ENCODE data around the gene MED27. TPM values are rescaled to one million over a fixed set of nuclear protein-coding genes. Genes with fewer than 3 reads are reported as not detected.

Gene MED27
- total and polyA plus RNA-seq, 2 experiments from 2014 or later, result 21.4 to 41.1 TPM

DNA sequence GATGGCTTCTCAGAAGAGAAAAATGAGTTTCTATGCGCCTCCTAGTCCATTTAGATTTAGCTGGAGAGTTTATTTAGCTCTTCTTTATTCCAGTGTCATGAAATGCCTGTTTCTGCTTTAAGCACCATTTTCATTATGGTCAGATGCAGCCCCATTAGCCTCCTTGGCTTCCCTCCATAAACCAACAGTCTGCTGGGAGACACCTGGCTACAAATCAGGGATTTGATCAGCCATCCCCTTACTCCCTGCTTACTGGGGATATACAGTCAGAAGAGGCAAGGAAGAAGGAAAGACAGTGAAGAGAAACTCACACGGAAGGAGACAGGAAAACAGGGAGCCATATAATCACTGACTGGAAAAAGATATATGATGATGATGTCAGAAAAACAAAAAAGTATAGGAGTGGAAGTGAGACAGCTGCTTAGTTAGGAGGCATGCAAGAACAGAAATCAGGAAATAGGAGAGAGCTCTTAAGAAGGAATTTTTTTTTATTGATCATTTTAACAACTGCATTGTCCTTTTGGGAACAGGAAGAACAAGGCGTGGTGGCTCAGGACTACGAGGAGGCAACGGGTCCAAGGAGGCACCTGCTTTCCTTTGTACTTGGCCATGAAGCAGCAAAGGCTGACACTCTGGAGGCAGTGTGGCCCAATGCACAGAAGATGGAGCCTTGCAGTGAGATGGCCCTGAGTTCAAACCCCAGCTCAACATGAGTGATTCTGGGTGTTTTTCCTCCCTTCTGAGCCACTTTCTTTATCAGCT lies 56.1 kb downstream of the MED27 start:
- H3K4me1 ChIP-seq (ENCODE audit: insufficient read depth), result peaks cover 14% of the 10 kb centered on the region
- TF ChIP-seq EZH2phosphoT487 (IDR thresholded peaks at IDR 0.05; ENCODE audit: insufficient read depth, low read depth), result no peak
- no peak for TF ChIP-seq EZH2 (IDR thresholded peaks at IDR 0.05; ENCODE audit: insufficient read depth, poor library complexity, severe bottlenecking)
- no peaks in the 10 kb centered on the region for H3K9me3 ChIP-seq (ENCODE audit: low read depth)
- H3K27me3 ChIP-seq (replicated peaks; ENCODE audit: insufficient read depth), result no peaks in the 10 kb centered on the region
- 91 to 92% methylated on average over 5 of the region's 5 CpGs for WGBS, 2 experiments (ENCODE audit: low coverage in 1 of 2, low lambda C conversion rate in 2 of 2, missing lambda C conversion rate in 2 of 2)
- H3K4me2 ChIP-seq (ENCODE audit: unreplicated experiment), result no peak overlapping the region
- no peak overlapping the region for H3K27ac ChIP-seq
- peaks cover 78% of the 10 kb centered on the region for H3K79me2 ChIP-seq (ENCODE audit: insufficient read depth)
- DNase-seq, result no peak
- in situ Hi-C loops (cut with MboI), result no loop called here
- peaks cover 18% of the 10 kb centered on the region; the same call in 1 of the 2 replicates for H4K20me1 ChIP-seq (ENCODE audit: insufficient read depth)
- H3K4me3 ChIP-seq, result no peak overlapping the region
- H3K36me3 ChIP-seq (ENCODE audit: low read depth), result no peaks in the 10 kb centered on the region
- H2AFZ ChIP-seq, result no peak overlapping the region
- H3K9ac ChIP-seq, result no peak overlapping the region
- peaks cover 20% of the 10 kb centered on the region; the same call in 1 of the 2 replicates for H3F3A ChIP-seq (ENCODE audit: insufficient read depth)
- H3K9me2 ChIP-seq (ENCODE audit: insufficient read depth), result no peaks in the 10 kb centered on the region

DNA sequence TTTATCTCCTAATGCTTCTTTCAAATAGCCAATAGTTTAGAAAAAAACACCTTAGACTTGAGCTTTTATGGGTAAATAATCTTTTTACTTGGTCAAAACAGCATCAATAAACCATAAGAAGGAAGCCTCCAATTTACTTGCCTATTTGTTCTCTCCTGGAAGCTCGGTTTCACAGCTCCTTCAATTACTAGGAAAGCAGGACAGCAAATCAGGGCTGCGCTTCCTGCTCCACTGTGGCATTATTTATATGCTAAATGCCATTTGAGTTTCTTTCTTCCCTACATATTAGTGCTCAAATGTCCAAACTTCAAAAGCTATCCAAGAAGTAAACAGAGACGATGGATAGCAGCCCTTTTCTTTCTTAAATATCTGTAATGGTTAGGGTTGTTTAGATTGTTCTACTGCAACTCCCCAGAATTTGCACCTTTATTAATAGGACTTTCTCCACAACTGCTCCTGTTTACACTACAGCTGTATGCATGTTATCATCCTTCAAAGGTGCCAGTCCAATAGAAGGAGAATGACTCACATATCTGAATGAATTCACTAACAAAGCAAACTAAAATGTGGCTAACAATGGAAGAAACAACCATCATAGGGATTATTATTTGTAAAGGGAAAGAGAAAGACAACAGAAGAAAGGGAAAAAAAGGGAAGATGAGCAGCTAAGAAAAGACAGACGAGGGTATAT lies 58.7 kb downstream of the MED27 start:
- in situ Hi-C loops (cut with MboI), result no loop called here
- Histone ChIP-seq H3K4me1 (ENCODE audit: insufficient read depth) (no peaks in the 10 kb centered on the region), H3K9me3 (ENCODE audit: low read depth) (no peaks in the 10 kb centered on the region), H3K36me3 (ENCODE audit: low read depth) (no peaks in the 10 kb centered on the region), H2AFZ (no peak overlapping the region), H3K9ac (no peak overlapping the region), H3K27ac (no peak overlapping the region), H4K20me1 (ENCODE audit: insufficient read depth) (peaks cover 18% of the 10 kb centered on the region; the same call in 1 of the 2 replicates), H3K9me2 (ENCODE audit: insufficient read depth) (no peaks in the 10 kb centered on the region), H3K79me2 (ENCODE audit: insufficient read depth) (peaks cover 96% of the 10 kb centered on the region), H3K4me2 (ENCODE audit: unreplicated experiment) (no peak overlapping the region), H3K4me3 (no peak overlapping the region), H3F3A (ENCODE audit: insufficient read depth) (0 out of 2 replicates have a peak, but pooled peaks cover 3% of the 10 kb centered on the region), H3K27me3 (replicated peaks; ENCODE audit: insufficient read depth) (no peaks in the 10 kb centered on the region)
- 71 to 73% methylated on average over 4 of the region's 4 CpGs for WGBS, 2 experiments (ENCODE audit: low coverage in 1 of 2, low lambda C conversion rate in 2 of 2, missing lambda C conversion rate in 2 of 2)
- no peak for TF ChIP-seq EZH2 (IDR thresholded peaks at IDR 0.05; ENCODE audit: insufficient read depth, poor library complexity, severe bottlenecking)
- TF ChIP-seq EZH2phosphoT487 (IDR thresholded peaks at IDR 0.05; ENCODE audit: insufficient read depth, low read depth), result no peak
- no peak for DNase-seq

GRCh38 chr9:132020272-132020671 lies 59.4 kb downstream of the MED27 start:
- no peak for DNase-seq
- in situ Hi-C loops (cut with MboI), result no loop called here
- no peak overlapping the region for H3K4me3 ChIP-seq
- H3K27me3 ChIP-seq (replicated peaks; ENCODE audit: insufficient read depth), result no peaks in the 10 kb centered on the region
- no peak overlapping the region for H3K27ac ChIP-seq
- H3K4me2 ChIP-seq (ENCODE audit: unreplicated experiment), result no peak overlapping the region
- H3K9ac ChIP-seq, result no peak overlapping the region
- H4K20me1 ChIP-seq (ENCODE audit: insufficient read depth), result peaks cover 18% of the 10 kb centered on the region; the same call in 1 of the 2 replicates
- 97% methylated on average over 2 of the region's 2 CpGs for WGBS, 2 experiments (ENCODE audit: low coverage in 1 of 2, low lambda C conversion rate in 2 of 2, missing lambda C conversion rate in 2 of 2)
- H3K36me3 ChIP-seq (ENCODE audit: low read depth), result no peaks in the 10 kb centered on the region
- H2AFZ ChIP-seq, result no peak overlapping the region
- no peaks in the 10 kb centered on the region for H3K4me1 ChIP-seq (ENCODE audit: insufficient read depth)
- H3K9me2 ChIP-seq (ENCODE audit: insufficient read depth), result no peaks in the 10 kb centered on the region
- no peaks in the 10 kb centered on the region for H3K9me3 ChIP-seq (ENCODE audit: low read depth)
- no peaks in the 10 kb centered on the region for H3F3A ChIP-seq (ENCODE audit: insufficient read depth)
- no peak for TF ChIP-seq EZH2phosphoT487 (IDR thresholded peaks at IDR 0.05; ENCODE audit: insufficient read depth, low read depth)
- H3K79me2 ChIP-seq (ENCODE audit: insufficient read depth), result peaks cover 96% of the 10 kb centered on the region

DNA sequence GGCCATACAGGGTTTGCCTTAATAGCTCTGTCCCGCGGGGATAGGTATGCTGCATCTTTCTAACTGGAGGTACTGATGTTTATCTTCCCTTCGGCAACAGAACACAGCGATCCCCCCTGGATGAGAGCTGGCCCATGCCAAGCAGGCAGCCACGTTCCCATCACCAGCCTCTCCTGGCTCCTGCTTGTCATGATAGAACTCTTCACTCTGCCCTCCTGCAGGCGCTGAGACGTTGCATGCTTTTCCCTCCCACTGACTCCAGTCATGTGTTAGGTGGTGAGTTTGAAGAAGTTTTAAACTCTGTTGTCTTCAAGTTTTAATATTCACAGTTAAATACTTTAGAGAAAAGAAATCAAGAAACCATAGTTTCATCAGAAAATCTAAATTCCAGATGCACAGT lies 60.0 kb downstream of the MED27 start:
- in situ Hi-C loops (cut with MboI), result no loop called here
- no peaks in the 10 kb centered on the region for H3F3A ChIP-seq (ENCODE audit: insufficient read depth)
- H3K4me1 ChIP-seq (ENCODE audit: insufficient read depth), result no peaks in the 10 kb centered on the region
- no peak for DNase-seq
- H3K9me2 ChIP-seq (ENCODE audit: insufficient read depth), result no peaks in the 10 kb centered on the region
- H3K27me3 ChIP-seq (replicated peaks; ENCODE audit: insufficient read depth), result no peaks in the 10 kb centered on the region
- no peaks in the 10 kb centered on the region for H3K9me3 ChIP-seq (ENCODE audit: low read depth)
- H2AFZ ChIP-seq, result no peak overlapping the region
- WGBS, 2 experiments (ENCODE audit: low coverage in 1 of 2, low lambda C conversion rate in 2 of 2, missing lambda C conversion rate in 2 of 2), result 73 to 79% methylated on average over 7 of the region's 7 CpGs
- TF ChIP-seq EZH2phosphoT487 (IDR thresholded peaks at IDR 0.05; ENCODE audit: insufficient read depth, low read depth), result no peak
- TF ChIP-seq EZH2 (IDR thresholded peaks at IDR 0.05; ENCODE audit: insufficient read depth, poor library complexity, severe bottlenecking), result no peak
- no peak overlapping the region for H3K9ac ChIP-seq
- no peaks in the 10 kb centered on the region for H3K36me3 ChIP-seq (ENCODE audit: low read depth)
- H4K20me1 ChIP-seq (ENCODE audit: insufficient read depth), result peaks cover 16% of the 10 kb centered on the region; the same call in 1 of the 2 replicates
- H3K4me3 ChIP-seq, result no peak overlapping the region
- peaks cover 95% of the 10 kb centered on the region for H3K79me2 ChIP-seq (ENCODE audit: insufficient read depth)
- no peak overlapping the region for H3K27ac ChIP-seq
- no peak overlapping the region for H3K4me2 ChIP-seq (ENCODE audit: unreplicated experiment)
